GM03348 (cell line): Measurements from ENCODE around the gene TOR2A.

ENCODE experiments used
- DNase-seq: peaks from one replicate; pipeline ENCODE4 v3.0.0; 2012; ENCODE audit warnings: low spot score

TOR2A gene

GRCh38 chr9:127698985-127699670, 36.0 kb downstream of the TOR2A start:
- DNase-seq = peak; percentile 99

- no peak for DNase-seq
These were observed 36.7 kb downstream of the TOR2A start for GRCh38 chr9:127698386-127698785.

- no peak for DNase-seq
These were observed 37.5 kb downstream of the TOR2A start for GRCh38 chr9:127697575-127697974.

- DNase-seq = peak; percentile 46
These were observed 40.0 kb downstream of the TOR2A start for GRCh38 chr9:127694890-127695720.

- DNase-seq = no peak
These were observed 41.4 kb downstream of the TOR2A start for GRCh38 chr9:127693697-127694096.

GRCh38 chr9:127693143-127693542, 42.0 kb downstream of the TOR2A start:
- DNase-seq = no peak

- no peak for DNase-seq
These were observed 43.0 kb downstream of the TOR2A start for GRCh38 chr9:127692071-127692470.

GRCh38 chr9:127690735-127691134, 44.4 kb downstream of the TOR2A start:
- DNase-seq = no peak

GRCh38 chr9:127689329-127690000, 45.6 kb downstream of the TOR2A start:
- DNase-seq = no peak

GRCh38 chr9:127686461-127687393, 48.4 kb downstream of the TOR2A start:
- DNase-seq = no peak

- peak; percentile 68 for DNase-seq
These were observed 50.5 kb downstream of the TOR2A start for GRCh38 chr9:127684576-127684975.

- DNase-seq = peak; percentile 26
These were observed 51.4 kb downstream of the TOR2A start for GRCh38 chr9:127683723-127684122.

GRCh38 chr9:127682351-127683136, 52.5 kb downstream of the TOR2A start:
- peak; percentile 20 for DNase-seq
